PC-9 (cell line): ENCODE results near the gene DDIT4. TPM values are rescaled to one million over a fixed set of nuclear protein-coding genes. Genes with fewer than 3 reads are reported as not detected.

ENCODE experiments used
- BruUV-seq: library from RNA; stranded (reverse); fragments of 400-500 nt; replicated peaks from 2 replicates; lab custom pipeline; 2021; lab: Mats Ljungman, UMichigan
- CTCF ChIA-PET: fragments of 300-600 bp; sonication (Branson Sonifier 250); formaldehyde crosslinking; loops from one replicate; lab custom pipeline; 2022; ENCODE audit warnings: antibody characterized with exemption; lab: Charles Lee
- POLR2A ChIA-PET: fragments of 300-600 bp; sonication (Branson Sonifier 250); formaldehyde crosslinking; loops from one replicate; lab custom pipeline; 2022; ENCODE audit warnings: antibody characterized with exemption; ENCODE audit not compliant: unreplicated experiment; lab: Charles Lee
- DNase-seq, 2 experiments: peaks; one replicate each; pipeline versions ENCODE4 v3.0.0 to v3.0.0-alpha.2; 2015 to 2022; ENCODE audit warnings: mixed read lengths in 1 of 2
- H2AFZ ChIP-seq: fragments of 200-600 bp; sonication (generic); 2 replicates; pipeline ENCODE4 v1.8.1; 2017; ENCODE audit warnings: antibody characterized with exemption
- H3F3A ChIP-seq: fragments of 200-600 bp; sonication (generic); 2 replicates; pipeline ENCODE4 v1.8.1; 2017; ENCODE audit warnings: antibody characterized with exemption, mild to moderate bottlenecking, low read depth; ENCODE audit not compliant: insufficient read depth
- H3K27ac ChIP-seq: fragments of 200-600 bp; sonication (generic); 2 replicates; pipeline ENCODE4 v1.6.1; 2016; ENCODE audit warnings: mixed run types
- H3K27me3 ChIP-seq: fragments of 200-600 bp; sonication (generic); 2 replicates; pipeline ENCODE4 v1.6.1; 2016; ENCODE audit warnings: low read depth, mixed run types; ENCODE audit not compliant: insufficient read depth
- H3K36me3 ChIP-seq: fragments of 200-600 bp; sonication (generic); 2 replicates; pipeline ENCODE4 v1.6.1; 2016; ENCODE audit warnings: low read depth, mixed run types
- H3K4me1 ChIP-seq: fragments of 200-600 bp; sonication (generic); replicated peaks from 2 replicates; pipeline ENCODE4 v1.6.1; 2016; ENCODE audit warnings: mixed run types; ENCODE audit not compliant: insufficient read depth
- H3K4me2 ChIP-seq: fragments of 200-600 bp; sonication (generic); 2 replicates; pipeline ENCODE4 v1.6.1; 2017; ENCODE audit warnings: mixed run types
- H3K4me3 ChIP-seq: fragments of 200-600 bp; sonication (generic); 2 replicates; pipeline ENCODE4 v1.6.1; 2016; ENCODE audit warnings: mixed run types
- H3K79me2 ChIP-seq: fragments of 200-600 bp; sonication (generic); 2 replicates; pipeline ENCODE4 v1.6.1; 2017; ENCODE audit warnings: low read depth, mixed run types
- H3K9me2 ChIP-seq: fragments of 200-600 bp; sonication (generic); 2 replicates; pipeline ENCODE4 v1.8.1; 2017; ENCODE audit warnings: mild to moderate bottlenecking; ENCODE audit not compliant: insufficient read depth
- H3K9me3 ChIP-seq: fragments of 200-600 bp; sonication (generic); 2 replicates; pipeline ENCODE4 v1.8.1; 2016; ENCODE audit warnings: low read depth; ENCODE audit not compliant: insufficient read depth
- H4K20me1 ChIP-seq: fragments of 200-600 bp; sonication (generic); 2 replicates; pipeline ENCODE4 v1.8.1; 2017; ENCODE audit not compliant: insufficient read depth
- CTCF ChIP-seq: fragments of 200-600 bp; sonication (generic); conservative IDR thresholded peaks from 2 replicates; pipeline ENCODE4 v1.6.1; 2017; ENCODE audit warnings: mixed run types, antibody characterized with exemption, mild to moderate bottlenecking, moderate library complexity
- EZH2 ChIP-seq: fragments of 200-600 bp; sonication (generic); IDR thresholded peaks from 2 replicates; pipeline ENCODE4 v1.8.0; 2017; ENCODE audit warnings: antibody characterized with exemption, low read depth
- intact Hi-C: fragments of 100-400 bp; cut with micrococcal nuclease; formaldehyde crosslinking; loops from one replicate; pipeline ENCODE4 v1.10.0; 2022; ENCODE audit not compliant: unreplicated experiment
- total RNA-seq: library from RNA; stranded (reverse); gene quantifications from 2 replicates; pipeline ENCODE4 v1.2.3, GENCODE V29; 2021

Gene DDIT4
- total RNA-seq, 1 experiment from 2014 or later: 212 TPM

GRCh38 chr10:72261784-72262404 is 11.8 kb upstream of the DDIT4 start:
- CTCF ChIA-PET: interaction anchor here (0.6 to 0.7 kb wide), 2 partner anchors 13 to 148 kb away, joined by 5 read pairs; no protein-coding TSS in a partner anchor
- intact Hi-C loops: loop anchor here (2.0 kb wide), 1 partner anchor 181 kb away; no protein-coding TSS in a partner anchor
- H3K27ac ChIP-seq: peak overlapping the region; percentile 97
- peak in 1 of 2 experiments; percentile 76 for DNase-seq
- H3K4me1 ChIP-seq: peaks cover 83% of the 10 kb centered on the region
- H3K4me2 ChIP-seq: peak overlapping the region; percentile 94
- H3K27me3 ChIP-seq: no peaks in the 10 kb centered on the region
- peak overlapping the region; percentile 63 for H3K4me3 ChIP-seq
- no peaks in the 10 kb centered on the region for H3K9me3 ChIP-seq
- peaks cover 75% of the 10 kb centered on the region for H3F3A ChIP-seq
- H3K36me3 ChIP-seq: no peaks in the 10 kb centered on the region
- no TSS peak for BruUV-seq
- POLR2A ChIA-PET: no interaction called here
- no peak for TF ChIP-seq EZH2
- TF ChIP-seq CTCF: no peak
- no peaks in the 10 kb centered on the region for H4K20me1 ChIP-seq
- H3K9me2 ChIP-seq: no peaks in the 10 kb centered on the region
- H3K79me2 ChIP-seq: no peaks in the 10 kb centered on the region
- H2AFZ ChIP-seq: peak overlapping the region; percentile 74; the same call in 1 of the 2 replicates

DNA sequence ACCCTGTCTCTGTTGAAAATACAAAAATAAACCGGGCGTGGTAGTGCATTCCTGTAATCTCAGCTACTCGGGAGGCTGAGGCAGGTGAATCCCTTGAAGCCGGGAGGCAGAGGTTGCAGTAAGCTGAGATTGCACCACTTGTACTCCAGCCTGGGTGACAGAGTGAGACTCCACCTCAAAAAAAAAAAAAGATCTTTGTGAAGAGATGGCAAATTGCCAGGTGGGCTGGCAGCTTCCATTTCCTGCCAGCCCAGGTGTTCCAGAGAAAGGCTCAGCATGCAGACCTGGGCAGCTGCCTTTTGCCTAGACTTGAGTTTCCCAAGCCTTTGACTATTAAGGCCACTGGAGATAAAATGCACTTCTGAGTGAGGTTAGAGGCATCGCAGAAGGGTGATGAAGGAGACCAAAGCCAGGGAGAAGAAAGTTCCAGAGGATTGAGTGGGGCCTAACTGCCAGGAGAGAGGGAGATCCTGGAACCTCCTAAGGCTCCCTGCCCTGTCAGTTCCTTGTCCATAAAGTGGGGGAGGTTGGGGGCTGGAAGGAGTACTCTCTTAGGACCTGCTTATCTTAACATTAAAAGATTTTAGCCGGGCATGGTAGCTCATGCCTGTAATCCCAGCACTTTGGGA is 10.0 kb upstream of the DDIT4 start:
- CTCF ChIA-PET: interaction anchor here (0.7 to 1.3 kb wide), 3 partner anchors 10 to 27 kb away, joined by 3 to 4 read pairs (median 3); partner anchors contain the start of gene DDIT4
- H3K27ac ChIP-seq: peak overlapping the region; percentile 97

More for the DNA sequence above, 10.0 kb upstream of the DDIT4 start:
- Histone ChIP-seq H4K20me1 (no peaks in the 10 kb centered on the region), H3K4me1 (peaks cover 74% of the 10 kb centered on the region), H3K79me2 (no peaks in the 10 kb centered on the region), H3K9me2 (no peaks in the 10 kb centered on the region), H3K4me2 (peak overlapping the region; percentile 94), H3F3A (peaks cover 70% of the 10 kb centered on the region), H3K27me3 (no peaks in the 10 kb centered on the region), H3K4me3 (no peak overlapping the region; the same call in 1 of the 2 replicates), H3K36me3 (no peaks in the 10 kb centered on the region), H2AFZ (no peak overlapping the region), H3K9me3 (no peaks in the 10 kb centered on the region)
- intact Hi-C loops: loop anchor here (1.0 kb wide), 1 partner anchor 9 kb away; no protein-coding TSS in a partner anchor
- TF ChIP-seq CTCF: no peak
- DNase-seq: peak; percentile 83 to 96
- POLR2A ChIA-PET: interaction anchor here (0.5 to 0.7 kb wide), 4 partner anchors 17 to 425 kb away, joined by 3 to 5 read pairs (median 4); no protein-coding TSS in a partner anchor
- BruUV-seq: no TSS peak
